AG20443 (cell line): ENCODE measurements around the gene COBL.
"Not testable (repeated sequence)": the region's sequence is repeated elsewhere in the genome, so short reads cannot be mapped to it uniquely, and the experiment has no call there.

Experiments
- DNase-seq: peaks from one replicate; pipeline ENCODE4 v3.0.0; 2012; ENCODE audit warnings: low spot score, mixed read lengths

COBL gene

DNA sequence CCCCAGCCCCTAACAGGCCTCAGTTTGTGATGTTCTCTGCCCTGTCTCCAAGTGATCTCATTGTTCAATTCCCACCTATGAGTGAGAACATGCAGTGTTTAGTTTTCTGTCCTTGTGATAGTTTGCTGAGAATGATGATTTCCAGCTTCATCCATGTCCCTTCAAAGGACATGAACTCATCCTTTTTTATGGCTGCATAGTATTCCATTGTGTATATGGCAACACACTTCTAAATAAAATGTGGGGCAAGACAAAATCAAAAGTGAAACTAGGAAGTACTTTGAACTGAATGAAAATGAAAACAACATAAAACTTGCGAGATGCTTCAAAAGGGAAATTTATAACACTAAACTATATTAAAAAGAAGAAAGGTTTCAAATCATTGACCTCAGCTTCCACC, 326.4 kb downstream of the COBL start:
- not testable (repeated sequence) for DNase-seq

DNA sequence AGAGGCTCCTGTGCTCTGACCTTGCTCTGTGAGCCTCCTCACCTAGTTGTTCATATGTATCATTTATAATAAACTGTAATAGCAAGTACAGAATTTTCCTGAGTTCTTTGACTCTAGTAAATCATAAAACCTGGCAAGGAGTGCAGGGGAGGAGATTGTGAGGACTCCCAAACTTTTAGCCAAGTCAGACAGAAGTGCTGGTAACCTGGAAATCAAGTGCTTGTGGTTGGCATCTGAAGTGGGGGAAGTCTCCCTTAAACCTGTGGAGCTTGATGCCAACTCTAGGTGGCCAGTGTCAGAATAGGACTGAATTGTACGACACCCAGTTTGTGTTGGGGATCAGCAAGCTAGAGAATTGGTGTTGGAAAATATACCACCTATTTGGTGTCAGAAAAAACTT, 327.6 kb downstream of the COBL start:
- no peak for DNase-seq

DNA sequence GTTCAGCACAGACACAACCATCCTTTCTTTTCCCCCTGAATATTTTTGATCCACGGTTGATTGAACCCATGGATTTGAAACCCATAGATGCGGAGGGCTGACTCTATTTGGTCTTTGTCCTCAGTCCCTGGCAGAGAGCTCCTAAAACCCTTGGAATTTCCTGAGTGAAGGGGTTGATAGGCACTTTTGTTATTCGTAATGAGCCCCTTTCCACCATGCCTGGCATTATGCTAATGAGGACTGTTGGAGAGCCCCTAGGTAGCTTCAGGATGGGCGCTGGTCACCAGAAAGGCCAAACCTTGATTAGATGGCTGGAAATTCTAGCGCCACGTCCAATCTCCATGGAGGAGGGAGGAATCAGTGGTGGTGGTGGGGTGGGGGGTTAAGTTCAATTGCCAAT, 328.1 kb downstream of the COBL start:
- no peak for DNase-seq

DNA sequence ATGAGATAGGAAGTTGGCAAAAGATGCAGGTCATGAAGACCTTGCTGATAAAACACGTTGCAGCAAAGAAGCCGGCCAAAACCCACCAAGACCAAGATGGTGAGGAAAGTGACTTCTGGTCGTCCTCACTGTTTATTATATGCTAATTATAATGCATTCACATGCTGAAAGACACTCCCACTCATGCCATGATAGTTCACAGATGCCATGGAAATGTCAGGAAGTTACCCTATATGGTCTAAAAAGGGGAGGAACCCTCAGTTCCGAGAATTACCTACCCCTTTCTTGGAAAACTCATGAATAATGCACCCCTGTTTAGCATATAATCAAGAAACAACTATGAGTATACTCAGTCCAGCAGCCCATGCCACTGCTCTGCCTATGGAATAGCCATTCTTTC, 331.5 kb downstream of the COBL start:
- no peak for DNase-seq

DNA sequence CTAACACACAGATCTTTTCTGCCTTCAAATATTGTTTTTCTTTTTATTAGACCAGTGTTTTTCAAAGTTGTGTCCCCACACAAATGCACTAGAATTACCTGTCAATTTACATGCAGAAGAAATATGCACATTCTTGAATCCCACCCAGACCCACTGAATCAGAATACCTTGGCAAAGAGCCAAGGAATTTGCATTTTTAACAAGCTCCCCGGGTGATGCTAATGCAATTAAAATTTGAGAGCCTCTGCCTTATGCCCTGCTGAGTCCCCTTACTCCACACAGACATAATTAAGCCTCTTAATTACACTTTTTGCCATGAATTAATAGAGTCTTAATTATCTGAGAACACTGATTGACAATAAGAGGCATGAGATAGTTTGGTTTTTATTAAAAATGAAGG, 332.8 kb downstream of the COBL start:
- no peak for DNase-seq

DNA sequence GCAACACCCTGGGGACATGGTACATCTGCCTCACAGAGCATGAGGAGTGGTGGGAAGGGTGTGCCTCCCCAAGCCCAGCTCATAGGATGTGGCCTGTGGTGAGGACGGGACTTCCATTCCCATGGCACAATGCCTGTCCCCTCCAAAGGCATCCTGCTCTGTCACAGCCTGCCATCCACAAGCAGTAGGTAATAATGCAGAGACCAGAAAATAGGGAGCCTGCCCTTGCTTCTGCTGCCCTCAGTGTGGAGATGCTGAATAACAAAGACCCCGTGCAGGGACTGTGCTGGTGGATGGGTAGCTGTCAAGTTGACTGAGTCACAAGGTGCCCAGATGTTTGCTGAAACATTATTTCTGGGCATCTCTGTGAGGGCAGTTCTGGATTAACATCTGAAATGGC, 334.0 kb downstream of the COBL start:
- no peak for DNase-seq

DNA sequence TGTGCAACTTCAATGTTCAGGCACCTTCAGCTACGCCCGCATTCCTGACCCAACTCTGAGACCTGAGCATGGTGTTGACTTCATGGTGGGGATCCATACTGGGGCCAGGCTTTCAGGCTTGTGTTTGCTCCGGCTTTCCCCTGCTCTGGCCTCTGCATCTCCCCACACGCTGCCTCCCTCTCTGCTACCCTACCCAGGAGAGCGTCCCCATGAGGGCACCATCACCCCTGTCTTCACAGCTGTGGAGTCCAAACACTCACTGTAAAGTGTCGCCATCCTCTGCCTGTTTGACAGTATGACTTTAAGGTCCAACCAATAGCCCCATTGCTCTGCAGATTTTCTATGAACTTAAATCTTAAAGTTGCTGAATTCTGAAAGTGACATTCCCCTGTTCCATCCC, 334.9 kb downstream of the COBL start:
- no peak for DNase-seq

DNA sequence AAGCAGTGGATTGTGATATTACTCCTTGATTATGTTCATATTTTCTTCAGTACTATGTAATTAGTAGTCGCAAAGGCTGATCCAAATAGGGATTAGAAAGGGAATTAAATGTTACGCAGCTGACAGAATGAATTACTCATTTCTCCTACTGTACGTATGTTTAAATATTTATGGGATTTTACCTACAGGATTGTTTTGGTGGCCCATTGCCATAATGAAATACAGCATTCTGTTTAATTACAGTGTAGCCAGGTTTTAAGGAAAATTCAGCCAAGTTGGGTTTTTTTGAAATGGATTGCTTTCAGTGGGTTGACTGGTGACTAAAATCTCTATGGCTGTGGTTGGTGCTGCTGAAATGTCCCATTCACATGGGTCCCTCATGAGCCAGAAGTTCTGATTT, 336.2 kb downstream of the COBL start:
- no peak for DNase-seq

DNA sequence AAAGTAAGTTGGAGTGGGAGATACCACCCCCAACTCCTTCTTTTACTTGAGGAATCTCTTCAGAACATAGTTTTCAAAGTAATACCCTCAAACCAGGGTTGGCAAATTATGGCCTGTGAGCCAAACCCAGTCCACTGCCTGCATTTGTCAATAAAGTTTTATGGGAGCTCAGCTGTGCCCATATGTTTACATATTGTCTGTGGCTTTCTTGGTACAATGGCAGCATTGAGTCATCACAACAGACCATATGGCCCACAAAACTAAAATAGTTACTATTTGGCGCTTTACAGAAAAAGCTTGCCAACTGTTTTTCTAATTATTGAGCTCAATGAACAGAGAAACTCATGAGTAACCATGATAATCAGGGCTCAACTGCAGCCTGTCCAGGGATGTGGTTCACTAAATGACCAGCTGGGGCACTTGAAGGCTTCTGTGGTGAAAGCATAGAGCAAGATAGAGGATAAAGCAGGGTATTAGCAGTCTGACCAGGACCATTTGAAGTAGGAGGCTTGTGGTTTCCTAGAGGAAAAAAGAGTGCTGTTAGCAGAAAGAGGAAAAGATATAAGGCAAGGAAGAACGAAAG, 337.9 kb downstream of the COBL start:
- DNase-seq = peak; percentile 33

DNA sequence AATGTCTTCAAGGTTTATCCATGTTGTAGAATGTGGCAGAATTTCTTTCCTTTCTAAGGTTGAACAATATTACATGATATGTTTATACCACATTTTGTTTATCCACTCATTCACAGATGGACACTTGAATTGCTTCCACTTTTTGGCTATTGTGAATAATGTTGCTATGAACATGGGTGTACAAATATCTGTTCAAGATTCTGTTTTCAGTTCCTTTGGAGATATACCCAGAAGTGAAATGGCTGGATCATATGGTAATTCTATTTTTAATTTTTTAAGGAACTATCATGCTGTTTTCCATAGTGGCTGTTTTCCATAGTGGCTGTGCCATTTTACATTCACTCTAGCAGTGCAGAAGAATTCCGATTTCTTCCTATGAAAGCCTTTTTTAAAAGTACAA, 339.2 kb downstream of the COBL start:
- no peak for DNase-seq

DNA sequence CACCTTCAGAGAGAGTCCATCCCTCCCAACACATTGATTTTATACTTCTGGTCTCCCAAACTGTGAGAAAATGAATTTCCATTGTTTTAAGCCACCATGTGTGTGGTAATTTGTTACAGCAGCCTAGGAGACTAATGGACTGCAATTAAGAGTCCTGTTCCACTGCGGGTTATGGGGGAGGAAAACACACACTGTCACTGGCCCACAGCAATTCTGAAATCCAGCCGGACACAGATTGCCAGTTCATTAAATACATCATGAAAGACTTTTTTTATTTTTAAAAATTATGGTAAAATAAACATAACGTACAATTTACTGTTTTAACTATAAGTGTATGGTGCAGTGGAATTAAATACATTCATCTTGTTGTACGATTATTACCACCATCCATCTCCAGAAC, 340.5 kb downstream of the COBL start:
- DNase-seq = no peak

DNA sequence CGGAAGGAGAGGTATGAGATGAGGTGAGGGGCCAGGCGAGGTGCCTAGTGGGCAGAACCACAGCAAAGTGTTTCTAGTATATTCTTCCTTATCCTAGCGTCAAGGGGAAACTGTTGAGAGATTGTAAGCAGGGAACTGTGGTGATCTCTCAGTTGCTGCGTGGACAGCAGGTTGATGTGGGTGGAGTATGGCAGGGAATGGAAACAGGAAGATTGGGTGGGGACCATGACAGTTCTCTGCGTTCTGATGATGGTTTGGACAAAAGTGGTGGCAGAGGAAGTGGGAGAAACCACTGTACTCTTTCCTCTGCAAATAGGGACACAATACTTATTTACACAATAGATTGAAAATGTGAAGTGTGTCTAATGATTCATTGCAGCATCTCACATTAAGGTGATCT, 342.4 kb downstream of the COBL start:
- no peak for DNase-seq

DNA sequence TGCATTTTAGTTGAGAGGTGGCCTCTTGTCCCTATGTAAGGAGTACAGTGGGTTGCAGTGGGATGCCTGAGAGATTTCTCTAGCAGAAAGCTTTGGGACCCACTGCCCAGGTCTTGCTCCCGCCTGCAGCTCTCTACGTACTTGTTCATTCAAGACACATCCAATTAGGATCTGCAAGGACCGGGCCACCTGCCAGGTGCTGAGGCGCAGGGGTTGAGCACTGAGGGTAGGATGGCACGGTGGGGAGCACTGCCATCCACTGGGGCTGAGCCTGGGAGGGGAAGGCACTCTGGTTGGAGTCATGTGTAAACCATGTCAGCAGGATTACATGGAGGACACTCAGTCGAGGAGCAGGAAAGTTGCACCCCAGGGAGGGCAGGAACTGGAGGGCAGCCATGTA, 342.8 kb downstream of the COBL start:
- no peak for DNase-seq

DNA sequence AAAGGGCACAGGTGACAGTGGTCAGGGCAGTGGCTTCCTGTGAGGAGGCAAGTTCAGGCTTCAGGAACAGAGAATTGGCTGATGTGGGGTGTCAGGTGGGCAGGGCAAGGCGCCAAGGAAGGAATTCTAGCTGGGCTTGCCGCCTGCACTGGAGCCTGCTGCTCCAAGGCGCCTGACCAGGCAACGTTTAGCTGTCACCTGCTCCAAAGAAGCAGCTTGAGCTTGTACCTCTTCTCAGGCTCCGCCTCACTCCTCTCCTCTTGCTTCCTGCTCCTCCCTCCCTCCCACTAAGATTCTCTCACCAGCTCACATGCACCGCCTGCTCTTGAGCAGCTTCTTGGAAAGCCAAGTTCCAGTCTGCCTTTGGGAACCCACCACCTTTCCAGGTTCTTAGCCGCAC, 346.5 kb downstream of the COBL start:
- DNase-seq = no peak
